ENCODE data around the gene PCBP3. TPM values are rescaled to one million over a fixed set of nuclear protein-coding genes. Genes with fewer than 3 reads are reported as not detected.

The PCBP3 gene
- total and polyA plus RNA-seq, 5 experiments from 2014 or later = 0.47 to 2.3 (median 0.95) TPM; not detected in 1

DNA sequence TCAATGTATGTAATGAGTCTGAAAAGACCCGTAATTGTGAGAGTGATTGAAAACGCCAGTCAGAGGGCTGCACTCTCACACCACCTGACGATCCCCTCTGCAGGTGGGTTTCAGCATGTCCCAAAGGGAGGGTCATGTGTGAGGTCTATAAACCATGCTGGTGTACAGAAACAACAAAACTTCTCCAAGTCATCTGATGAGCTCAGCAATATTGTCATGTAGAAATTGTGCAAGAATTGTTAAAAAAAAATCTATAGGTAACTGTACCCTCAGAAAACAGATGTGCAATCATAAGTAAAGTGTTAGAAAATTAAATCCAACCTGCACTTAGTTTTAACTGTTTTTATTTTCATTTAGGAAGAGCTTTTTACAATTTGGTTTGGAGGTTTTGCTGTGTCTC is 152.5 kb downstream of the PCBP3 start:
- Mint-ChIP-seq H3K4me1 (no peaks in the 10 kb centered on the region), H3K4me3 (no peak overlapping the region), H3K36me3 (no peaks in the 10 kb centered on the region), H3K27ac (no peak overlapping the region), H3K27me3 (no peaks in the 10 kb centered on the region), H3K9me3 (no peaks in the 10 kb centered on the region)
- POLR2A ChIA-PET = no interaction called here
- DNase-seq = no peak
- no peak for ATAC-seq

GRCh38 chr21:45797338-45797737 is 153.8 kb downstream of the PCBP3 start:
- no peaks in the 10 kb centered on the region for H3K4me1 Mint-ChIP-seq
- H3K27me3 Mint-ChIP-seq = no peaks in the 10 kb centered on the region
- H3K36me3 Mint-ChIP-seq = no peaks in the 10 kb centered on the region
- ATAC-seq (no peak), DNase-seq (no peak)
- H3K4me3 Mint-ChIP-seq = no peak overlapping the region
- POLR2A ChIA-PET = no interaction called here
- H3K27ac Mint-ChIP-seq = no peak overlapping the region
- no peaks in the 10 kb centered on the region for H3K9me3 Mint-ChIP-seq

- ATAC-seq = no peak
- Mint-ChIP-seq H3K27me3 (no peaks in the 10 kb centered on the region), H3K4me3 (no peak overlapping the region), H3K36me3 (no peaks in the 10 kb centered on the region), H3K27ac (no peak overlapping the region), H3K9me3 (no peaks in the 10 kb centered on the region), H3K4me1 (no peaks in the 10 kb centered on the region)
- POLR2A ChIA-PET = no interaction called here
- DNase-seq = no peak
These were observed 156.3 kb downstream of the PCBP3 start for GRCh38 chr21:45799765-45800338.

GRCh38 chr21:45800339-45801080 is 157.0 kb downstream of the PCBP3 start:
- no peaks in the 10 kb centered on the region for H3K9me3 Mint-ChIP-seq
- H3K27ac Mint-ChIP-seq = no peak overlapping the region
- no peaks in the 10 kb centered on the region for H3K27me3 Mint-ChIP-seq
- no peaks in the 10 kb centered on the region for H3K4me1 Mint-ChIP-seq
- no peaks in the 10 kb centered on the region for H3K36me3 Mint-ChIP-seq
- H3K4me3 Mint-ChIP-seq = no peak overlapping the region
- POLR2A ChIA-PET = no interaction called here
- DNase-seq = no peak
- no peak for ATAC-seq

DNA sequence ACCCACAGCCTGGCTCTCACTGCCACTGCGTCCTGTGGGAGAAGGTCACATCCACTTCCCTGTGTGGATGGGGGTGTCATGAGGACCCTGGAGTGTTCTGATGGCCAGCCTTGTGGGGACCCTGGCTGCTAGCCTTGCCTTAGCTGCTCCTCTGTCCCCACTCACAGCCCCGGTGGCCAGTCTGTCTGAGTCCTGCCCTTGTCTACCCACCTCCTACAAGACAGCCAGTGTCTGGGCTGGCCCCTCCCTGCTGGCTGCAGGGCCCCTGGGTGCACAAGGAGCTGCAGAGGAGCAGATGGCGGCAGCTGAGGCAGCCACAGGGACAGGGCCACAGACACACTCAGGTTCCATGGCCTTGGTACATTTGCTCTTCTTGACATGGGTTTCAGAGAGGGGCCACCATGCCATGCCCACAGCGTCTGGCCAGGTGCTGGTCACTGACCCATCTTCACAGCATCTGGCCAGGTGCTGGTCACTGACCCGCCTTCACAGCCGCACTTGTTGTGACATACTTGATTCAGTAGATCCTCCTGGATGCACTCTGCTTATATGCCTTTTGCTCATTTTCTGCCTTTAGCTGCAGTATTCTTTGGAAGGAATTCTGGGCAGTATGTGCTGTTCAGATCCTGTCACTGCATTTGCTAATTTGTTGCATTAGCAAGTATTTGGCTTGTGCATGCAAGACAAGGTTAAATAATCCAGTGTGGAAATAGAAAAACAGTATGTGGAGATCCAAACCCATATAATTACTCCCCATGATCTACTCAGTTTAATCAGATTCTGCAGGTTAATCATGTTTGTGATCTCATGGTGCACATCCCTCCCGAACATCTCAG is 157.8 kb downstream of the PCBP3 start:
- no peak for DNase-seq
- Mint-ChIP-seq H3K27me3 (no peaks in the 10 kb centered on the region), H3K36me3 (no peaks in the 10 kb centered on the region)

DNA sequence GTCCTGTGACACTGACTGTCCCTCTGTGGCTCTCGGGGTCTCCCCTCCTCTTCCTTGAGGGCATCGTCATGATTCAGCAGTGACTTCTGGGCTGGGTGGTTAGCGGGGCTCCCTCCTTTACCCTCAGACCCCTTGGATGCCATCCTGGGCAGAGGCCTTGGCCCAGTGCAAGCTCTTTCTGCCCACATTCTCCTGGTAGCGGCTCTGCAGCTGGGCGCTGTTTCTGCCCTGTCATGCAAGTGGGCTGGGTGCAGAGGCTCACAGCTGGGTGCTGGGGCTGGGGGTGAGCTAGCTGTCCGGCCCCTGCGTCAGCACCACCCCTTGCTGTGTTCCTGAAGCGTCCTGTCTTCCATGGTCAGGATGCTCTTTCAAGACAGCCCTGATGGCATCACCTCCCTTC is 158.5 kb downstream of the PCBP3 start:
- no peaks in the 10 kb centered on the region for H3K4me1 Mint-ChIP-seq
- no peaks in the 10 kb centered on the region for H3K9me3 Mint-ChIP-seq
- H3K27me3 Mint-ChIP-seq = no peaks in the 10 kb centered on the region
- POLR2A ChIA-PET = interaction anchor here (0.5 kb wide), 1 partner anchor 259 kb away, joined by 6 read pairs; no protein-coding TSS in a partner anchor
- H3K27ac Mint-ChIP-seq = peak overlapping the region in 1 of 10 donors; percentile 45
- no peak for ATAC-seq
- H3K36me3 Mint-ChIP-seq = no peaks in the 10 kb centered on the region
- no peak for DNase-seq
- no peak overlapping the region for H3K4me3 Mint-ChIP-seq

More for the DNA sequence above, 157.8 kb downstream of the PCBP3 start:
- Mint-ChIP-seq H3K4me3 (no peak overlapping the region), H3K4me1 (no peaks in the 10 kb centered on the region), H3K27ac (no peak overlapping the region), H3K9me3 (no peaks in the 10 kb centered on the region)
- POLR2A ChIA-PET = interaction anchor here (0.5 kb wide), 1 partner anchor 259 kb away, joined by 6 read pairs; no protein-coding TSS in a partner anchor
- no peak for ATAC-seq

- H3K9me3 Mint-ChIP-seq = no peaks in the 10 kb centered on the region
- H3K27me3 Mint-ChIP-seq = no peaks in the 10 kb centered on the region
- H3K27ac Mint-ChIP-seq = peak overlapping the region in 2 of 10 donors; percentile 58 to 60
- H3K4me3 Mint-ChIP-seq = no peak overlapping the region
- no peaks in the 10 kb centered on the region for H3K36me3 Mint-ChIP-seq
- no peaks in the 10 kb centered on the region for H3K4me1 Mint-ChIP-seq
- ATAC-seq = no peak
- DNase-seq = no peak
- POLR2A ChIA-PET = no interaction called here
These were observed 158.9 kb downstream of the PCBP3 start for GRCh38 chr21:45802425-45802824.

- no peaks in the 10 kb centered on the region for H3K27me3 Mint-ChIP-seq
- no peak overlapping the region for H3K4me3 Mint-ChIP-seq
- POLR2A ChIA-PET = no interaction called here
- ATAC-seq (no peak), DNase-seq (no peak)
- no peaks in the 10 kb centered on the region for H3K9me3 Mint-ChIP-seq
- no peak overlapping the region for H3K27ac Mint-ChIP-seq
- no peaks in the 10 kb centered on the region for H3K4me1 Mint-ChIP-seq
- H3K36me3 Mint-ChIP-seq = no peaks in the 10 kb centered on the region
These were observed 159.6 kb downstream of the PCBP3 start for GRCh38 chr21:45802956-45803617.

DNA sequence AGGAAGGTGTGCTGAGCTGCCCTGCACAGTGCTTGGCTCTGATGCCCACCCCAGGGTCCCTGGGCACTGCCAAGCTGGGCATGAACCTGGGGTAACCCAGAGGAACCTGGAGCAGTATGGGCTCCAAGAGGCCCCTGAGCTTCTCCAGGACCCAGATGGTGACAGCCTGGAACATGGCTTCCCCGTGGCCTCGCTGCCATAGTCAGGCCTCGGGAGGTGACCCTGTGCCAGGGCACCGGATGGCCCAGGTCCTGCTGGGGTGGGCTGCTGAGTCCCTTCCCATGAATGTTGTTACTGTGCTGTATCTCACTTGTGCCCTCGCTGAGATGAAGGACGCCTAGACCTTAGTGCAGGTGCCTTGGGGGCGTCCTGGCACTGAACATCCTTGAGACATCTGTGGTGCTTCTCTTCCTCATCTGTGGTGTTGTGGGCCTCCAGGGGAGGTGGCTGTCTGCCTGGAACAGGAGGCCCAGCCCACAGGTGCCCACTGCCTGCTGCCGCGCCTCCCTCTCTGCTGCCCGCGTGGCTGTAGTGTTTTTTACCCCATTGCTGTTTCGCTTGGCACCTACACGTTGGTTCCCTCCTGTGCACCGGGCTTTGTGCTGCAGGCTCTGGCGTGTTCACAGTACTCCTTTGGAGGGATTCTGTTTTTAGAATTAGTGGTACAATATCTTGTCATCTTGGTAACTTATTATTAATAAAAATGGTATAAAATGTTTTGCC is 160.3 kb downstream of the PCBP3 start:
- Mint-ChIP-seq H3K4me3 (no peak overlapping the region), H3K9me3 (peaks cover 0 to 4% (median 0%) of the 10 kb centered on the region in 9 donors), H3K27ac (no peak overlapping the region), H3K27me3 (no peaks in the 10 kb centered on the region), H3K36me3 (no peaks in the 10 kb centered on the region), H3K4me1 (no peaks in the 10 kb centered on the region)
- DNase-seq (no peak), ATAC-seq (no peak)
- POLR2A ChIA-PET = no interaction called here

DNA sequence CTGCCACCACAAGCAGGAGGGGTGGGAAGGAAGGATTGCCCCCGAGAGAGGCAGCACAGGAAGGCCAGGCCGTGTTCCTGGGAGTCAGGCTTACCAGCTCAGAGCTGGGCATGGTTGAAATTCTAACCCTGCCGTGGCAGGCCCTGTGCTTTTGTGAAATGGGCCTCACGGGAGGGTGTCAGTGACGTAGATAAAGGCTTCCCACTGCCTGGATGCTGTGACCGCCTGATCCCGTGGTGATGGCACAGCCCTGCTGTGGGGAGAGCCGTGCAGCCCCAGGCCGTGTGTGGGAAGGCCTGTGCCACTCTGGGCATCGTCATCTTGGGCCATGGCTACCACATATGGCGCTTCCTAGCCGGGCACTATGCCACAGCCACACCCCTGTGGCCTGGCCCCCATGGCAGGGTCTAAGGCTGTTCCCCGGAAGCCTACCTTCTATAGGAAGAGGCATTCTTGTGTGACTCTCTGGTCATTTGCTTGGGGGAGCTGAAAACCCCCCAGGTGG is 161.3 kb downstream of the PCBP3 start:
- Mint-ChIP-seq H3K36me3 (no peaks in the 10 kb centered on the region), H3K4me3 (no peak overlapping the region), H3K9me3 (peaks cover 0 to 4% (median 0%) of the 10 kb centered on the region in 9 donors), H3K4me1 (no peaks in the 10 kb centered on the region), H3K27ac (peak overlapping the region in 1 of 10 donors; percentile 37), H3K27me3 (no peaks in the 10 kb centered on the region)
- no peak for ATAC-seq
- no peak for DNase-seq
- POLR2A ChIA-PET = no interaction called here

DNA sequence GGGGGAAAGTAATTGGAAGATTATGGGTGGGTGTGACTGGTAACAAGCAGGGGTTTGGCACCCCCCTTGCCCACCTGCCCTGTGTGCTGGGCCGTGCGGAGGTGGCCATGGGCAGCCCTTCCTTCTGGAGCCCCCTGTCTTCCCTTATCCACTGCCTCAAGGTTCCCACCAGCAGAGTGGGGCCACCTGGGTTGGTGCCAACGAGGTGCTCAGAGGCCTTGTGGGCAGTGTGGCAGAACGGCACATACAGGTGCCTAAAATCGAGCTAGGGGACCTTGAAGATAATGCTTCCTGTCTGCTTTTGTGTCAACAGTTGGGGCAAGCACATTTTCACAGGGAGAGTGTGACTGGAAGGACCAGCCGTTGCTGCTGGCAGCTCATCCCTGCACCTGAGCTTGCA is 161.8 kb downstream of the PCBP3 start:
- Mint-ChIP-seq H3K4me1 (no peaks in the 10 kb centered on the region), H3K36me3 (no peaks in the 10 kb centered on the region), H3K27ac (no peak overlapping the region), H3K4me3 (no peak overlapping the region), H3K9me3 (peaks cover 0 to 4% (median 0%) of the 10 kb centered on the region in 9 donors), H3K27me3 (no peaks in the 10 kb centered on the region)
- POLR2A ChIA-PET = no interaction called here
- DNase-seq = no peak
- ATAC-seq = no peak

- Mint-ChIP-seq H3K27me3 (no peaks in the 10 kb centered on the region), H3K4me1 (no peaks in the 10 kb centered on the region), H3K4me3 (no peak overlapping the region), H3K9me3 (peaks cover 0 to 4% (median 0%) of the 10 kb centered on the region in 9 donors), H3K27ac (no peak overlapping the region), H3K36me3 (no peaks in the 10 kb centered on the region)
- POLR2A ChIA-PET = no interaction called here
- DNase-seq (no peak), ATAC-seq (no peak)
These were observed 162.5 kb downstream of the PCBP3 start for GRCh38 chr21:45806042-45806441.

Measured in naive thymus-derived CD8-positive, alpha-beta T cell (primary cell).